GM08714 (cell line): ENCODE data around the gene SLIT3.

Experiments used
- H3K4me3 ChIP-seq: fragments of 200-500 bp; sonication (Bioruptor generic); 2 replicates; pipeline ENCODE4 v1.5.1; 2014; ENCODE audit warnings: mild to moderate bottlenecking, low read length, inconsistent platforms
- ZNF274 ChIP-seq: IDR thresholded peaks from 2 replicates; pipeline ENCODE4 v1.6.1; 2012; ENCODE audit warnings: mild to moderate bottlenecking, low read depth, low read length

SLIT3 gene

DNA sequence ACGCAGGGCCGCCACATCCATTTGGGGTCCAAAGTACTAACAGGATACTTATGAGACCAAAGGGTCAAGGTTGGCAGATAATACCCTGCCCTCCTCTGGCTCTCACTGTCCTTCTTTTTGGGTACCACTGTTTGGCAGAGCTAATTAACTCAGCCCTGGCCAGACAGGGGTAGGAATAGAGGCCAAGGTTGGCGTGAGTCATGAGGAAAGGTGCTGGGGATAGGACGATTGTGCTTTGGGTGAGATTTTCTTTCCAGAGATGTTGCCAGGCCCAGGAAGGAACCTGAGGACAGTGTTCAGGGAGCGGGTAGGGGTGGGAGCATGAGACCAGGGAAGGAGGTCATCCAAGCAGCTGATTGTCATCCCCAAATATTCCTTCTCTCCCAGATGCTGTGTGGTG, 529.9 kb downstream of the SLIT3 start:
- no peak for TF ChIP-seq ZNF274
- no peak overlapping the region for H3K4me3 ChIP-seq

DNA sequence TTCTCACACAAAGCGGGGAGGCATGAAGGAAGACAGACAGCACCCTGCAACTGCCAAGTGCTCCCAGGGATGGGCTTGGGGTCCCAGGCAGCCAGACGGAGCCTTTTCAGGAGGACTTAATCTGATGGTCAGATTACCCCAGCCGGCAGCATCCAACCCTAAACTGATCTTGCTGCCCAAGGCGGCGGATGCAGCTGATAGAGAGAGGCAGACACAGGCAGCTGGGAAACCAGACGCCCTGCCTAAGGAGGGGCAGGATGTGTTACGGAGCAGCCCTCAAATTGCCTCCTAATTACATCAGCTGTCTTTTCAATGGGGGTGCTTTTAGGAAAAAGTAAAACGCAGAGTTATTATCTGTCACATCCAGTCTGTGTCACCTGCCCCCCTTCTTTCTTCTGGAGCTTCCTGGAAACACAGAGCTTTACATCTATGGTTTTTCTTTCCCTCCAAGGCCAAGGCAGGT, 530.9 kb downstream of the SLIT3 start:
- H3K4me3 ChIP-seq: no peak overlapping the region
- no peak for TF ChIP-seq ZNF274

DNA sequence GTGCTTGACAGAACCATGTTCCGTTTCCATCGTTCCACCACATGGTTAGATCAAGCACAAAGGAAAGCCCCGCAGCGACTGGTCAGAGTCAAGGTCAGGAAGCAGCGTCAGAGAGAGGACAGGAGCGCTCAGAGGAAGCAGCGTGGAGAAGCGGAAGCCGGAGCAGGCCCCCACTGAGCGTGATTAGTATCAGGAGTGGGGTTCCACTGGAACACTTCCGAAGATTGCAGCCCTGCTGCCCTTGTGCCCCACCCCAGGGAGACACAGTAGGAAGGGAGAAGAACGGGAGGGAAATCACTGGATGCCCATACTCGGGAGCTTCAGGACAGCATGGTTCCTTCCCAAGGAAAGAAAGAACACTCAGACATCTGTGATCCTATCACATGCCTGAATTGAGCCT, 532.8 kb downstream of the SLIT3 start:
- TF ChIP-seq ZNF274: no peak
- H3K4me3 ChIP-seq: no peak overlapping the region

DNA sequence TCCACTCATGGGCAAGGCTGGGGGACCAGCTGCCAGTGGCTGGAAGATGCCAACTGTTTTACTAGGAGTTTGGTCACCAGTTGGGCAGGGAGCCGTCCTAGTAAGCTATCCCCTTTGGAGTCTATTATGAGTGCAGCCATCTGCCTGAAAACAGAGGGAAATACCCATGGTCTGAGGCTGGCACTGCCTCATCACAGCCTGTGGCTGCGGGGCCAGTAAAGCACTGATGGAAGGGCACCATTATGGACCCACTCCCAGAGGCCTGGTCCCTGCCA, 534.6 kb downstream of the SLIT3 start:
- H3K4me3 ChIP-seq: no peak overlapping the region
- no peak for TF ChIP-seq ZNF274

DNA sequence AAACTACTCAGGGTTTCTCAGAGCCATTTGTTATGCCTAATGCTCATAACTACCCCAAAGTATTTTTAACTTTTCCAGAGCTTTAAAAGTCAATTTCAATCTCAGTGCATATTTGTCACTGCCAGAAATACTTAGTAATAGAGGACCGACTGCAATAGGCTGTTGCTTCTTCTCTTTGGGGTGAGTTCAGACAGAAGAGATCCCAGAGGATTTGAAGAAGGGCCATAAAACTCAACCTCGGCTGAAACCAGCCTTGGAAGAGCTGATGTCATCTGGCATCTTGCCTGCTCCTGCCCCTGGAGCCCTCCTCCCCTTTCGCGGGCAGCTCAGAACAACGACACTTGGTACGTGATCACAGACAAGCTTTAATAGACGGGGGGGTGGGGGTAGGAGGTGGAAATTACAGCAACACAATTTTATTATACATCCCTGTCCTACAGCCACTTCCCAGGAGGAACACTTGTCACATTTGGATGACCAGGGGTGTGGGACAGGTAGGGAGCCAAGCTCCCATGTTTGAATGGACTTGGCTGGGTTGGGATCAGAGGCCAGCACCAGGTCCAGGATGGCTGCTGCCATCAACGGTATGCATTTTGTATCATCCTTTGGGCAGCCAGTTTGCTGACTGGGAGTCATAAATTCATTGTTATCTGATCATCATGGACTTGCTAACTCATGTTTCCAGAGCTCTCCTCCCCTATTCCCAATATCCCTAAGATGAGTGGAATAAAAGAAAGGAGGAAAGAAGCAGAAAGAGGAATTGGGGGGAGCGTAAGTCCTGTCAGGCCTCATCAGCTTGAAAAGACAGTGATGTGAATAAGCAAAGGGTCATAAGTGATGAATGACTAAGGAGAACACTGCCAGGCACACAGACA, 535.2 kb downstream of the SLIT3 start:
- no peak overlapping the region for H3K4me3 ChIP-seq
- no peak for TF ChIP-seq ZNF274

DNA sequence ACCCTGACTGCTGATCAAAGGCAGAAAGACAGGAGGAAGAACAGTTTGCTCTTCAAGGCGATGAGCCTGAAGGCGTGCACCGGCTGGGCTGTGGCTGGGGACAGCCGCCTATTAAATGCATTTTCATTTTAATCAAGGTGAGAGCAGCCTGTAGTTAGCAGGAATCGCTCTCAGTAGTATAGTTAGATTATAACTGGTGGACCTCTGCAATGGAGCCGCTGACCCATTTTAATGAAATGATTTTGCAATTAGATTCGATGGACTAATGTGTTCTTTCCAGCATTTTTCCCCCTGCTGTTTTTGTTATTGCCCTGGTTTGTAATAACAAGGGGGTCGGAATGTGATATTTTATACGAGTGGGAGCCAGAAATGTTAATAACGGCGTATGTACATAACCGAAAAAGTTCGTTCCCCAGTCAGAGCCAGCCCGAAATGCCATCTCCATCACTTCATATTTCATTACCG, 535.8 kb downstream of the SLIT3 start:
- no peak for TF ChIP-seq ZNF274
- no peak overlapping the region for H3K4me3 ChIP-seq

DNA sequence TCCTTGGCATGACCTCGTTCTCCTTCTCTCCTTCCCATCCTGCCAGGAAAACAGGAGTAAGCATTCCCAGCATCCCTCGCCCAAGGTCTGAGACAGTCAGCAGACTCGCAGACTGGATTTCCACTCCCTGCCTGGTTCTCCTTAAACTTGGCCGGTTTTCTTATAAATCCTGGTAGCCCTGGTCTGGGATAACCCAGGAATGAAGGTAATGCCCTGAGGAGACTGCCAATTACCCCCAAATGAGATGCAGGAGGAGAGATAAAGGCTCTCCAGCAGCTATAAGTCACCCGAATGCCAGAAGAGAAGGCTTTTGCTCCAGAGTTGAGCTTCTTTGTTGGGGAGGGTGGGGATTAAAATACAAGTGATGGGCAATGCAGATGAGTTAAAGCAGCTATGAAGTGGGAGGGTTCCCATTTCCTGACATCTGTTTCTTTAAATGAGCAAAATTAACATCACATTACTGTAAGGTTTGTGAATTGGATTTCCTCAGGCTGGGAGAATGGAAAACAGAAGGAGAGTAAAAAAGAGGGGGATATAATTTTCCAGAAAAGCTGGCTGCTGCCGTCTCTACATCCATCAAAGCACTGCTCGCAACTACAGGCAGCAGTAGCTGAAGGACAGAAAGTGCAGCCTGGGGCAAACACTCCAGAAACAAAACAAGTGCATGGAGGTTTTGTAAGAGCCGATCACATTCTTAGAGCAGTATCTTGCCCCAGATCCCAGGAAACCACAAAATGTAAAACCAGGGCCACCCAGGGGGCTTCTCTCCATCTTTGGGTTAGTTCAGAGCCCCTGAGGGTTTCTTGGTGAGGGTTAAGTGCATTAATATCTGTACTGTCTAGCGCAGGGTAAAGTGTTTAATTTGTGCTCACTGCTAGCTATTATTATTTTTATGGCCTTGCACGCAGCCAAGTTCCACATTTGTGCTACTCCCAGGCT, 544.2 kb downstream of the SLIT3 start:
- no peak overlapping the region for H3K4me3 ChIP-seq
- no peak for TF ChIP-seq ZNF274

DNA sequence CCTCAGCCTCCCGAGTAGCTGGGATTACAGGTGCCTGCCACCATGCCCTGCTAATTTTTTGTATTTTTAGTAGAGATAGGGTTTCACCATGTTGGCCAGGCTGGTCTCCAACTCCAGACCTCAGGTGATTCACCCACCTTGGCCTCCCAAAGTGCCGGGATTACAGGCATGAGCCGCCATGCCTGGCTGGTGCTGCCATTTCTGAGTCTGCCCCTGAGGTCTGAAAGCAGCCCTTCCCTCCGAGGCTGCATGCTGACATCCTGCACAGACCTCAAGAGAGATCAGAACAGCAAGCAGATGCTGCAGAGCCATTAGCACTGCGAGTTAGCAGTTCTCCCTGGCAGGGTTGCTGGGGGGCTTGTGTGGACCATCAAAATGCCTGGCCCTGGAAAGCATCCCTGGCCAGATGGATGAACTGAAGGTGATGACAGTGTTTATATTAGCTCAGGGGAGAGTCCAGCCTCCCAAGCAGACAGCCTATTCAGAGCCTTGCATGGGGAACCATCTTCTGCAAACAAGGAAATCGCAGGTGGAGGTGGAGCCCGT, 545.3 kb downstream of the SLIT3 start:
- H3K4me3 ChIP-seq: no peak overlapping the region
- no peak for TF ChIP-seq ZNF274

DNA sequence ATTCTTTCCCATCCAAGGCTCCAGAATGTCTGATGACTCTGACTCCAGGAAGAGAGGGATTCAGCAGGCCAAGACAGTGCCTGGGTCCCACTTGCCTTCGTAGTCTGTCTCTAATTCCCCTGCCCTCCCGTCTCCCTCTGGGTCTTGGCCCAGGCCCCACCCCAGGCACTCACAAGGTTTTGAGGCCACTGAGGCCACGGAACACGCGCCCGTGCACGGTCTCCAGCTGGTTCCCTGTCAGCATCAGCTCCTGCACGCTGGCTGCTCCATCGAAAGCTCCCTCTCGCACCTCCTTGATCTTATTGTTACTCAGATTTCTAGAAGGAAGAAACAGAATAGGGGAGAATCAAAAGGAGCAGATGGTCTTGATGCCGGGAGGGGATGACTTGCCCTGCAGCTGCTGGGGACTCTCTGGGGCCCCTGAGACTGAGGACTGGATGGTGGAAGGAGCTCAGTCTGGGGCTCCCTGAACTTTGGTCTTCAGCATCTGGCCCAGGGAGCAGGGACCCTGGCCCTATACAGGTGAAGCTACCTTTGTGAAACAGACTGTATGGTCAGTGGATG, 547.2 kb downstream of the SLIT3 start:
- TF ChIP-seq ZNF274: no peak
- no peak overlapping the region for H3K4me3 ChIP-seq

DNA sequence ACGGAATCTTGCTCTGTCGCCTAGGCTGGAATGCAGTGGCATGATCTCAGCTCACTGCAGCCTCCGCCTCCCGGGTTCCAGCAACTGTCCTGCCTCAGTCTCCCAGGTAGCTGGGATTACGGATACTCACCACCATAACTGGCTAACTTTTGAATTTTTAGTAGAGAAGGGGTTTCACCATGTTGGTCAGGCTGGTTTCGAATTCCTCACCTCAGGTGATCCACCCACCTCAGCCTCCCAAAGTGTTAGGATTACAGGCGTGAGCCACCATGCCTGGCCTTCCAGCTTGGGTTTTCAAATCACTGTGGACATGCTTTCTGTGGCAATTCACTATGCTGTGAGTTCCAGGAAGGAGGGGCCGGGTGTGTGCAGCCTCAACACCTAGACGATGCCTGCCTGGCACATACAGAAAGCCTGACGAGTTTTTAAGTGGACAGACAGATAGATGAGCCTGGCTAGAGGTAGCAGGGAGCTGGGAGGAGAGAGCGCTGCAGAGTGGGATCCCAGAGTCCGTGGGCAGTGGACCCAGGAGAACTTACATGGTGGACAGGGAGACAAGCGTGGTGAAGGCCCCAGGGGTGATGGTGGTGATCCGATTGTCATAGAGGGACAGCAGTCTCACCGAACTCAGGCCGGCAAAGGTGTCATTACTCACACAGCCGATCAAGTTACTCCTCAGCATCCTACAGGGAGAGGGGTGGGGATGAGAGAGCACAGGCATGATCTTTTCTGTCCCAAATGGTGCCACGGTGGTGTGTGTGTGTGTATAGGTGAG, 548.3 kb downstream of the SLIT3 start:
- H3K4me3 ChIP-seq: no peak overlapping the region
- TF ChIP-seq ZNF274: no peak

DNA sequence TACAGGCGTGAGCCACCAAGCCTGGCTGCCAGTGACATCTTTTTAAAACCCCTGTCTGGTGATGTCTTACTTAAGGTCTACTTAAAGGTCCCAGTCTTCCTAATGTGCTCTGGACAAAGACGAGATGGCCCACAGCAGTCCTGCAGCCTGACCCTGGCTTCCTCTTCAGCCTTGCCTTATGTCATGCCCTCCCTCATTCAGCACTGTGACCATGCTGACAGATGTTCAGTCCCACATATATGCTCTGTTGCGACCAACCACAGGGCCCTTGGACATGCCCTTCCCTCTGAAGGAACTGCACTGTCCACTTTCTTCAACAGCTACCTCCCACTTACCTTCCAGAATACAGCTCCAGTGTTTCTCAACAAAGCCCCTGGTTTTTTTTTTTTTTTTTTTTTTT, 548.9 kb downstream of the SLIT3 start:
- no peak for TF ChIP-seq ZNF274
- H3K4me3 ChIP-seq: no peak overlapping the region

DNA sequence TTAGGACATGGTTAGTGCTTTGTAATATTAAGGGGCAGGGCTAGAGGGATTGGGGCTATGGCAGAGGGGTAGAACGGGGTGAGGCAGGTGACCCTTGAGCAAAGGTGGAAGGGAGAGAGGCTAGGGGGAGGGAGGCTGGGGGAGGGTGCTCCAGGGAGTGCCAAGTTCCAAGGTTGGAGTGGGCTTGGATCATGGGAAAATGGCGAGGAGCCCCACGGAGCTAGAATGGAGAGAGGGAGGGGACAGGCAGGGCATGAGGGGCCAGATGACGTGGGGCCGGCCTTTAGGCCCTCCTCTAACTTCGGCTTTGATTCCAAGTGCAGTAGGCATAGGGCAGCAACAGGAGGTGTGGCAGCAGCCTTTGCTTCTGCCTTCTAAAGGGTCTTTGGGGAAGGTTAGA, 550.0 kb downstream of the SLIT3 start:
- TF ChIP-seq ZNF274: no peak

DNA sequence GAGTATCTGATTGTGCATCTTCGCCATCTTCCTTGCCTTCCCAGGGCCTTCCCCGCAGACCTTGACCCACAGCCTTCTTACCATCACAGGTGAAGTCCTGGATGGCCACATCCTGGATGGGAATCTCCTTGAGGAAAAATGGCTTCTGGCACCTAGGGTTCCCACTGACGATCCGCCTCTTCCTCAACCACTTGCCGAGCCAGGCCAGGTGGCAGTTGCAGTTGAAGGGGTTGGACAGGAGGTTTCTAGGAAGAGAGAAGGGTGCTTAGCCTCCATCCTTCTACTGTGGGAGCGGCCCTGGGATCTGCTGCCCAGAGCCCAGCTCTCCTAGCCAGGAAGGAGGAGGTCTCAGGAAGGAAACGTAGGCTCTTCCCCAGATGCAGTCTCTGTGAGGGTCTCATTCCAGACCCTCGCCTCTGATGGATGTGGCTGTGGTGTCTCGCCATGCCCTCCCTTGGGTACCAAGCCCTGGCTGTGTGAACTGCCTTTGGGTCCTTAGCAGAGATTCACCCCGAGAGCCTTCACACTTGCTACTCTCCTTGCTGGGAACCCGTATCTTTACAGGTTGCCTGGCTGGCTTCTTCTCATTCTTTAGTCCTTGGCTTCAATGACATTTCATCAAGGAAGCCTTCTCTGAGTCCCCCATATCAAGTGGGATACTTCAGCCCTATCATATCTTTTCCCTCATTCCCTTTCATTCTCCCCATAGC, 551.4 kb downstream of the SLIT3 start:
- no peak for TF ChIP-seq ZNF274
- no peak overlapping the region for H3K4me3 ChIP-seq

More for the DNA sequence above, 550.0 kb downstream of the SLIT3 start:
- H3K4me3 ChIP-seq: no peak overlapping the region
